BLaER1 treated with 17β-estradiol and CSF1 and Interleukin-3, amounts not matched to agents 10 nM and 100 nM (cell line): ENCODE results near the gene PCNX1.
"Not testable (repeated sequence)": the region's sequence is repeated elsewhere in the genome, so short reads cannot be mapped to it uniquely, and the experiment has no call there.

Experiments used
- H3K27ac ChIP-seq, 11 experiments: shearing (Covaris generic); formaldehyde crosslinking; 2 replicates each; pipeline ENCODE4 v1.8.1; 2022
- H3K27me3 ChIP-seq, 11 experiments: shearing (Covaris generic); formaldehyde crosslinking; 2 replicates each; pipeline ENCODE4 v1.8.1; 2022
- H3K36me3 ChIP-seq, 11 experiments: shearing (Covaris generic); formaldehyde crosslinking; 2 replicates each; pipeline ENCODE4 v1.8.1; 2022
- H3K4me1 ChIP-seq, 10 experiments: shearing (Covaris generic); formaldehyde crosslinking; 2 replicates each; pipeline ENCODE4 v1.8.1; 2022
- H3K4me2 ChIP-seq, 11 experiments: shearing (Covaris generic); formaldehyde crosslinking; 2 replicates each; pipeline ENCODE4 v1.8.1; 2022
- H3K4me3 ChIP-seq, 10 experiments: shearing (Covaris generic); formaldehyde crosslinking; 2 replicates each; pipeline ENCODE4 v1.8.1; 2022
- H3K9ac ChIP-seq, 11 experiments: shearing (Covaris generic); formaldehyde crosslinking; 2 replicates each; pipeline ENCODE4 v1.8.1; 2022
- H3K9me3 ChIP-seq, 11 experiments: shearing (Covaris generic); formaldehyde crosslinking; replicated peaks in 1 of 11; 2 replicates each; pipeline ENCODE4 v1.8.1; 2022
- H4K20me1 ChIP-seq, 11 experiments: shearing (Covaris generic); formaldehyde crosslinking; 2 replicates each; pipeline ENCODE4 v1.8.1; 2022
- Cebpa-rat ChIP-seq, 11 experiments: shearing (Covaris generic); IDR thresholded peaks; 2 replicates each; pipeline ENCODE4 v1.8.1; 2022

PCNX1 gene

GRCh38 chr14:70934084-70934483 is 26.8 kb downstream of the PCNX1 start:
- Histone ChIP-seq H3K4me1 (peaks cover 12 to 34% (median 24%) of the 10 kb centered on the region in 10 experiments), H3K36me3 (peaks cover 0 to 17% (median 7%) of the 10 kb centered on the region in 11 experiments; a peak in 9 of 22 replicates), H3K27me3 (no peaks in the 10 kb centered on the region), H3K9ac (no peak overlapping the region; a peak in 1 of 22 replicates), H3K9me3 (peaks cover 0 to 32% (median 21%) of the 10 kb centered on the region in 11 experiments; a peak in 16 of 22 replicates), H3K4me2 (peak overlapping the region in 9 of 11 experiments; percentile 29 to 58 (median 44); a peak in 14 of 22 replicates), H4K20me1 (peaks cover 0 to 75% (median 45%) of the 10 kb centered on the region in 11 experiments; a peak in 16 of 22 replicates), H3K27ac (peak overlapping the region in 4 of 11 experiments; percentile 4 to 34 (median 12); a peak in 2 of 22 replicates), H3K4me3 (no peak overlapping the region)
- TF ChIP-seq Cebpa-rat (IDR thresholded peaks at IDR 0.05) = peak in 7 of 11 experiments; percentile 51 to 94 (median 80); a peak in 11 of 22 replicates

- H3K4me3 ChIP-seq = no peak overlapping the region
- no peak for TF ChIP-seq Cebpa-rat (IDR thresholded peaks at IDR 0.05)
- peak overlapping the region in 4 of 11 experiments; percentile 4 to 34 (median 12); a peak in 4 of 22 replicates for H3K27ac ChIP-seq
- H3K36me3 ChIP-seq = peaks cover 0 to 17% (median 7%) of the 10 kb centered on the region in 11 experiments; a peak in 9 of 22 replicates
- peak overlapping the region in 2 of 11 experiments; percentile 12 to 14; a peak in 3 of 22 replicates for H3K9ac ChIP-seq
- peaks cover 12 to 34% (median 24%) of the 10 kb centered on the region in 10 experiments for H3K4me1 ChIP-seq
- peaks cover 0 to 37% (median 23%) of the 10 kb centered on the region in 11 experiments; a peak in 16 of 22 replicates for H3K9me3 ChIP-seq
- H3K27me3 ChIP-seq = no peaks in the 10 kb centered on the region
- H3K4me2 ChIP-seq = peak overlapping the region in 10 of 11 experiments; percentile 8 to 58 (median 40); a peak in 17 of 22 replicates
- H4K20me1 ChIP-seq = peaks cover 0 to 70% (median 43%) of the 10 kb centered on the region in 11 experiments; a peak in 16 of 22 replicates
Measured at GRCh38 chr14:70934502-70935134, 27.4 kb downstream of the PCNX1 start.

- Histone ChIP-seq H3K4me1 (peaks cover 12 to 31% (median 23%) of the 10 kb centered on the region in 10 experiments), H3K27me3 (no peaks in the 10 kb centered on the region), H3K4me2 (peak overlapping the region in 10 of 11 experiments; percentile 8 to 58 (median 40); a peak in 14 of 22 replicates), H3K36me3 (peaks cover 0 to 17% (median 7%) of the 10 kb centered on the region in 11 experiments; a peak in 9 of 22 replicates), H3K4me3 (no peak overlapping the region), H3K9me3 (peaks cover 0 to 42% (median 25%) of the 10 kb centered on the region in 11 experiments; a peak in 16 of 22 replicates), H4K20me1 (peaks cover 0 to 64% (median 38%) of the 10 kb centered on the region in 11 experiments; a peak in 16 of 22 replicates), H3K27ac (peak overlapping the region in 3 of 11 experiments; percentile 10 to 34 (median 14); a peak in 2 of 22 replicates), H3K9ac (no peak overlapping the region; a peak in 2 of 22 replicates)
- no peak for TF ChIP-seq Cebpa-rat (IDR thresholded peaks at IDR 0.05)
Measured at GRCh38 chr14:70935135-70935534, 27.9 kb downstream of the PCNX1 start.

- not testable (repeated sequence) for H3K27ac ChIP-seq, H3K9ac ChIP-seq, H3K4me3 ChIP-seq, H3K27me3 ChIP-seq, H3K4me1 ChIP-seq, H3K4me2 ChIP-seq
- Histone ChIP-seq H4K20me1 (peaks cover 0 to 36% (median 8%) of the 10 kb centered on the region in 11 experiments; a peak in 11 of 22 replicates), H3K36me3 (peaks cover 30 to 45% (median 36%) of the 10 kb centered on the region in 11 experiments), H3K9me3 (peaks cover 36 to 82% (median 66%) of the 10 kb centered on the region in 11 experiments)
Measured at GRCh38 chr14:70939693-70940092, 32.4 kb downstream of the PCNX1 start.

- peaks cover 57 to 92% (median 78%) of the 10 kb centered on the region in 11 experiments for H3K9me3 ChIP-seq
Measured at GRCh38 chr14:70941637-70942341, 34.5 kb downstream of the PCNX1 start.

GRCh38 chr14:70942342-70942706 is 35.1 kb downstream of the PCNX1 start:
- H3K27ac ChIP-seq = no peak overlapping the region
- H3K4me2 ChIP-seq = no peak overlapping the region
- no peaks in the 10 kb centered on the region for H3K4me1 ChIP-seq
- no peak overlapping the region for H3K4me3 ChIP-seq
- TF ChIP-seq Cebpa-rat (IDR thresholded peaks at IDR 0.05) = no peak
- H3K27me3 ChIP-seq = no peaks in the 10 kb centered on the region
- peaks cover 0 to 28% (median 0%) of the 10 kb centered on the region in 11 experiments; a peak in 5 of 22 replicates for H4K20me1 ChIP-seq
- peaks cover 62 to 92% (median 83%) of the 10 kb centered on the region in 11 experiments for H3K9me3 ChIP-seq
- no peak overlapping the region for H3K9ac ChIP-seq
- peaks cover 53 to 66% (median 61%) of the 10 kb centered on the region in 11 experiments for H3K36me3 ChIP-seq

More at GRCh38 chr14:70941637-70942341, 34.5 kb downstream of the PCNX1 start:
- peaks cover 47 to 61% (median 56%) of the 10 kb centered on the region in 11 experiments for H3K36me3 ChIP-seq
- not testable (repeated sequence) for H3K4me1 ChIP-seq, H3K4me3 ChIP-seq, H3K9ac ChIP-seq, H3K27ac ChIP-seq, H3K27me3 ChIP-seq, H3K4me2 ChIP-seq
- H4K20me1 ChIP-seq = peaks cover 0 to 28% (median 0%) of the 10 kb centered on the region in 11 experiments; a peak in 5 of 22 replicates

GRCh38 chr14:70942721-70943120 is 35.5 kb downstream of the PCNX1 start:
- H3K27me3 ChIP-seq, H3K27ac ChIP-seq, H3K4me2 ChIP-seq, H3K9ac ChIP-seq, H3K4me1 ChIP-seq, H3K4me3 ChIP-seq: not testable (repeated sequence)
- H3K9me3 ChIP-seq = peaks cover 66 to 94% (median 85%) of the 10 kb centered on the region in 11 experiments
- H3K36me3 ChIP-seq = peaks cover 57 to 70% (median 65%) of the 10 kb centered on the region in 11 experiments
- peaks cover 0 to 28% (median 0%) of the 10 kb centered on the region in 11 experiments; a peak in 5 of 22 replicates for H4K20me1 ChIP-seq

GRCh38 chr14:70943838-70944237 is 36.6 kb downstream of the PCNX1 start:
- Histone ChIP-seq H3K36me3 (peaks cover 63 to 77% (median 72%) of the 10 kb centered on the region in 11 experiments), H3K27me3 (no peaks in the 10 kb centered on the region), H3K27ac (no peak overlapping the region), H3K9ac (no peak overlapping the region), H3K4me2 (no peak overlapping the region), H3K4me3 (peak overlapping the region in 7 of 10 experiments; percentile 12 to 36 (median 27); a peak in 8 of 20 replicates), H4K20me1 (peaks cover 0 to 25% (median 0%) of the 10 kb centered on the region in 11 experiments; a peak in 4 of 22 replicates), H3K4me1 (no peaks in the 10 kb centered on the region), H3K9me3 (peaks cover 73 to 94% (median 87%) of the 10 kb centered on the region in 11 experiments)
- no peak for TF ChIP-seq Cebpa-rat (IDR thresholded peaks at IDR 0.05)
